ENCODE results near the gene GPLD1.

The GPLD1 gene

DNA sequence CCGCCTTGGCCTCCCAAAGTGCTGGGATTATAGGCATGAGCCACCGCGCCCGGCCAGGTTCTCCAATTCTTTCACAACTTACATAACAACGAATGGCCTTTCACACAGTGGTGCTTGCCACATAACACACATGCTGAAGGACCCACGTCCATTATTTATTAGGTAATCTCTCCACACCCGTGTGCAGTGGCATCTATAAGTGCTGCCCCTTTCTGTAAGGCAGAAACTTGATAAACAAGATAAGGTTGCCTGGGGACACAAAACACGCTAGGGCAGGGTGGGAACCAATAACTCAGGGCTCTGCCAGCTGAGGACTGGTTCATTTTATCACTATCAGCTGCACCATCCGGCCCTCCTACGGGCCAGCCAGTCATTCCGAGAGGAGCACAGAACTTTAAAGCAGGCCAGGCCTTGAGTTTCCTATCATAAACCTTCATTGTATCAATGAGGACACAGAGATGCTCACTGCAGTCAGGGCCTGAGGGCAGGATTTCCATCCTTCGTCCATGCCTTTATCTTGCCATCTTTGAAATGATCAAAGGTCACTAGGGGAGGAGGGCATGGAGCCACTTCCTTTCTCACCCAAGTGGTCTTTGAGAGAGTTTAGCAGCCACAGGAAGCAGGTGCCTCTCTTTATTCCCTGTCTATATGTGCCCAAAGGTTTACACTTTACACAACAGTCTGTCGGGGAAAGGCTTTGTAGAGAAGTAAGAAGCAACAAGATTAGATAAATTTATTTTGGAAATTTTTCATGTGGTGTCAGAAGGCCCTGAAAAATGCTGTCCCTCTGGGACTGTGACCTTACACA lies 37.6 kb downstream of the GPLD1 start:
- Histone ChIP-seq H3K4me3 (ENCODE audit: low read length) (no peak overlapping the region), H3K9ac (ENCODE audit: low read length) (no peak overlapping the region), H3K36me3 (ENCODE audit: control insufficient read depth, low read depth, low read length) (no peaks in the 10 kb centered on the region), H3K27ac (ENCODE audit: low read length) (no peak overlapping the region), H3K4me1 (ENCODE audit: control insufficient read depth, low read depth, low read length) (no peaks in the 10 kb centered on the region), H3K27me3 (ENCODE audit: control insufficient read depth, insufficient read depth, low read length) (no peaks in the 10 kb centered on the region), H3K9me3 (ENCODE audit: control insufficient read depth, low read depth, low read length) (no peaks in the 10 kb centered on the region)

DNA sequence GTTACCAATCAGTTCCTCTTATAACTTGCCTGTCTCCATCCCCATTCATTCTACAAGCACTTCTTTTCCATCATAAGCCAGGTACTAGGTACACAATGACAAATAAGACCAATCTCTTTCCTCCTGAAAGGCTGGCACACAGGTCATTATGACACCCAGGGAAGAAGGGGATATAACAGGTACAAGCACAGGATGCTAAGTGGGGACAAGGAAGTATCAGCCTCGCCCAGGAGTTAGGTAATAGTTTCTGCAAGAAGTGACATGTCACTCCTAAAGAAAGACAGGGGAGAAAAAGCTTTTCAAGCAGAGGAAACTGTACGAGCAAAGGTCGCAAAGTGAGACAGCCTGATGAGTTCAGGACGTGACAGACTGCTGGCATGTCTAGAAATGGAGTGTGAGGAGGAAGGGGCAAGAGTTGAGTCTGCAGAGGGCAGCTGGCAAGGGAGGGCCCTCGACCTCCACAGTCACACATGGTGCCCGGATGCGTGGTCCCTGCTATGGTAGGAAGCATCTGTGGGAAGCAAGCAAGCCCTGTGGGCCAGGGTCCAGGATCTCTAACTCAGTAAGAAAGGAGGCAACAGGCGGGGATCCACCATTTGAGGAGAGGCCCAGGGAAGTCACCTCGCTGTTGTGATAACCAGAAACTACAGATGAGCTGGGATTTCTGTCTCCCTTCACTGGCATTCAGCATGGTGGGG lies 40.4 kb downstream of the GPLD1 start:
- Histone ChIP-seq H3K27me3 (ENCODE audit: control insufficient read depth, insufficient read depth, low read length) (no peaks in the 10 kb centered on the region), H3K9ac (ENCODE audit: low read length) (no peak overlapping the region), H3K9me3 (ENCODE audit: control insufficient read depth, low read depth, low read length) (no peaks in the 10 kb centered on the region), H3K36me3 (ENCODE audit: control insufficient read depth, low read depth, low read length) (no peaks in the 10 kb centered on the region), H3K4me3 (ENCODE audit: low read length) (no peak overlapping the region), H3K4me1 (ENCODE audit: control insufficient read depth, low read depth, low read length) (no peaks in the 10 kb centered on the region), H3K27ac (ENCODE audit: low read length) (no peak overlapping the region)

DNA sequence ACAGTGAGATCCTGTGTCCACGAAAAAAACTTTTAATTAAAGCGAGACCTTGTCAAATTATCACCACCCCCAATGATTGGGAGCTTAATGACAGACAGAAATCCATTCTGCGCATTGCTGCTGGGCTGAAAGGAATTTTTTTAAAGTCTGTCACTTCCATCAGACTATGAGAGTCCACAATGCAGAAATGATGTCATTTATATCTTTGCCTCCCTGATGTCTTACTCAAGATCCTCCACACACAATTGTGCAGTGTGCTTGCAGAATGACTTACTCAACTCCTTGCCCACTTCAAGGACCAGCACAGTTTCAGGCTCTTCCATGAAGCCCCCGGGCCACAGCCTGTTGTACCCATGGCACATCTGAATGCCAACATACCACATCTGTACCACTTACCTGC lies 41.0 kb downstream of the GPLD1 start:
- H3K9ac ChIP-seq (ENCODE audit: low read length): no peak overlapping the region
- H3K27ac ChIP-seq (ENCODE audit: low read length): no peak overlapping the region
- H3K27me3 ChIP-seq (ENCODE audit: control insufficient read depth, insufficient read depth, low read length): no peaks in the 10 kb centered on the region
- no peaks in the 10 kb centered on the region for H3K9me3 ChIP-seq (ENCODE audit: control insufficient read depth, low read depth, low read length)
- H3K4me3 ChIP-seq (ENCODE audit: low read length): no peak overlapping the region
- no peaks in the 10 kb centered on the region for H3K36me3 ChIP-seq (ENCODE audit: control insufficient read depth, low read depth, low read length)
- H3K4me1 ChIP-seq (ENCODE audit: control insufficient read depth, low read depth, low read length): no peaks in the 10 kb centered on the region

DNA sequence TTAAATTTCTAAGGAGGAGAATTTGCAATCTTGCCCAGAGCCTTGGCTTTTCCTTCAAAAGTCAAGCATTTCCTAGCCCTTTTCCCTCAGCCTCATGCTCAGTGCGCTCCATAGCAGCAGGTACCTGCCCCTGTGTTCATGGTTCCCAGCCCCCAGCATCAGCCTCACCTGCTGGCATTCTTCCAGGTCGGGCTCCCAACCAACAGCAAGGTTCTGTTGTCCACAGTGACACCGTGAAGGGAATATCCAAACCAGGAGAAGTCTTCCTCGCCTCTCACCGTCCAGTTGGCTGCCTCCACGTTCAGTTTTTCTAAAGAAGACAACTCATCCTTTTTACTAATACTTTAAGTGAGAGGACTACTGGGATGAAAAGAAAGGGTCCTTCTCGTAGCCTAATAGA lies 42.7 kb downstream of the GPLD1 start:
- Histone ChIP-seq H3K9ac (ENCODE audit: low read length) (no peak overlapping the region), H3K27ac (ENCODE audit: low read length) (no peak overlapping the region), H3K27me3 (ENCODE audit: control insufficient read depth, insufficient read depth, low read length) (no peaks in the 10 kb centered on the region), H3K4me1 (ENCODE audit: control insufficient read depth, low read depth, low read length) (no peaks in the 10 kb centered on the region), H3K4me3 (ENCODE audit: low read length) (no peak overlapping the region), H3K36me3 (ENCODE audit: control insufficient read depth, low read depth, low read length) (no peaks in the 10 kb centered on the region), H3K9me3 (ENCODE audit: control insufficient read depth, low read depth, low read length) (no peaks in the 10 kb centered on the region)

DNA sequence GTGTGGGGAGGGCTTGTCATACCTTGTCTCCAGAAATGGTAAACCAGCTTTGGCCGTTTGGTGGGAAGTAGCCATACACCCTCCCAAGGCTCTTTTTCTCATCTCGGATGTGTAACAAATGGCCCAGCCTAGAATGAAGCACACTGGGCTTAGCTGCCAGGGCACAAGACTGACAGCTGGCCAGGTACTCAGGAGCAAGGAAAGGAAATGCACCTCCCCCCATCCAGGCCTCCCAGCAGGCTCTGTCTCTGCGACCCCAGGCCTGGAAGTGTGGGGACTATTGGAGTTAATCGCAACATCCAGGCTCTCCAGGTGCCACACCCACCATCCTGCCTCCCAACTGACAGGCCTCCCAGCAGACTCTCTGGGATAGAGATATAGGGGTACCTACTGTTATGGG lies 43.7 kb downstream of the GPLD1 start:
- no peak overlapping the region for H3K4me3 ChIP-seq (ENCODE audit: low read length)
- no peaks in the 10 kb centered on the region for H3K4me1 ChIP-seq (ENCODE audit: control insufficient read depth, low read depth, low read length)
- H3K9ac ChIP-seq (ENCODE audit: low read length): no peak overlapping the region
- no peaks in the 10 kb centered on the region for H3K36me3 ChIP-seq (ENCODE audit: control insufficient read depth, low read depth, low read length)
- H3K27me3 ChIP-seq (ENCODE audit: control insufficient read depth, insufficient read depth, low read length): no peaks in the 10 kb centered on the region
- H3K9me3 ChIP-seq (ENCODE audit: control insufficient read depth, low read depth, low read length): no peaks in the 10 kb centered on the region
- H3K27ac ChIP-seq (ENCODE audit: low read length): no peak overlapping the region

DNA sequence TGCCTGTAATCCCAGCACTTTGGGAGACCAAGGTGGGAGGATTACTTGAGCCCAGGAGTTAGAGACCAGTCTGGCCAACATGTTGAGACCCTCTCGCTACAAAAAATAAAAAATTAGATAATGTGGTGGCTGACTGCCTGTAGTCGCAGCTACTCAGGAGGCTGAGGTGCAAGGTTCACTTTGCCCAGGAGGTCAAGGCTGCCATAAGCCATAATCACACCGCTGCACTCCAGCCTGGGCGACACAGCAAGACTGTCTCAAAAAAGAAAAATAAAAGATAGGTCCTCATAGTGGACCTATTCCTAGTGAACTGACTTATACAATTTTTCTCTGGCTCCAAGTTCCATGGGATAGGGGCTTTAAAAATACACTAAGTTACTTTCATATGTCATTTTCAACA lies 44.8 kb downstream of the GPLD1 start:
- H3K27ac ChIP-seq (ENCODE audit: low read length): no peak overlapping the region
- no peaks in the 10 kb centered on the region for H3K9me3 ChIP-seq (ENCODE audit: control insufficient read depth, low read depth, low read length)
- no peak overlapping the region for H3K4me3 ChIP-seq (ENCODE audit: low read length)
- no peaks in the 10 kb centered on the region for H3K36me3 ChIP-seq (ENCODE audit: control insufficient read depth, low read depth, low read length)
- H3K9ac ChIP-seq (ENCODE audit: low read length): no peak overlapping the region
- no peaks in the 10 kb centered on the region for H3K27me3 ChIP-seq (ENCODE audit: control insufficient read depth, insufficient read depth, low read length)
- no peaks in the 10 kb centered on the region for H3K4me1 ChIP-seq (ENCODE audit: control insufficient read depth, low read depth, low read length)

DNA sequence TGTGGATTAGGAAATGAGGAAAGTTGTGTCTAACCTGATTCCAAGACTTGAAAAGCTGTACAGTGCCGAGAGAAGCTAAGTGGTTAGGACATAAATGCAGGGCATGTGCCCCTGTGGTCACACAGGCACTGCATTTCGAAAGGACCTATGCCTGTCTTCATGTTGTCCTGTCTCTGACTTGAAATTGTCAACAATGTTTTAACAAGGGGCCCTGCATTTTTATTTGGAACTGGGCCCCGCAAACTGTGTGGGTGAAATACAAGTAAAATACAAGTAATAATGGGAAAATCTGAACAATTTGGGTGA lies 47.8 kb downstream of the GPLD1 start:
- Histone ChIP-seq H3K27me3 (ENCODE audit: control insufficient read depth, insufficient read depth, low read length) (no peaks in the 10 kb centered on the region), H3K9ac (ENCODE audit: low read length) (no peak overlapping the region), H3K36me3 (ENCODE audit: control insufficient read depth, low read depth, low read length) (no peaks in the 10 kb centered on the region), H3K4me3 (ENCODE audit: low read length) (no peak overlapping the region), H3K9me3 (ENCODE audit: control insufficient read depth, low read depth, low read length) (no peaks in the 10 kb centered on the region), H3K27ac (ENCODE audit: low read length) (no peak overlapping the region), H3K4me1 (ENCODE audit: control insufficient read depth, low read depth, low read length) (no peaks in the 10 kb centered on the region)

DNA sequence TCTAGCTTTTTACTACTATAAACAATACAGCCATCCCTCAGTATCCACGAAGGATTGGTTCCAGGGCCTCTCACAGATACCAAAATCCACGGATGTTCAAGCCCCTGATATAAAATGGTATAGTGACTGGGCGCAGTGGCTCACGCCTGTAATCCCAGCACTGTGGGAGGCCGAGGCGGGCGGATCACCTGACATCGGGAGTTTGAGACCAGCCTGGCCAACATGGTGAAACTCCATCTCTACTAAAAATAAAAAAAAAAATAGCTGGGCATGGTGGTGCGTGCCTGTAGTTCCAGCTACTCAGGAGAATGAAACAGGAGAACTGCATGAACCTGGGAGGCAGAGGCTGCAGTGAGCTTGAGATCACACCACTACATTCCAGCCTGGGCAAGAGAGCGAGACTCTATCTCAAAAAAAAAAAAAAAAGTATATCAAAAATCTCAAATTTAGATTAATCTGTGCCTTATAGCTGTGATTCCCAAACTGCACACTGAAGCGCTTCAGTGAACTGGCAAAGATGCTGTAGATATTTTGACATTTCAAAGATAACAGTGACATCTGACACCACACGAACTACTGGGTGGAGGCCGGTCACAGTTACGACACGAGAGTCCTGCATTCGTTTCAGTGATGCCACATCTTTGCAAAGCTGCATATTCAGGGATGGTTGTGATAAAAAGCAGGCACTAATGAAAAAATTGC lies 48.3 kb downstream of the GPLD1 start:
- Histone ChIP-seq H3K27me3 (ENCODE audit: control insufficient read depth, insufficient read depth, low read length) (no peaks in the 10 kb centered on the region), H3K27ac (ENCODE audit: low read length) (no peak overlapping the region), H3K36me3 (ENCODE audit: control insufficient read depth, low read depth, low read length) (no peaks in the 10 kb centered on the region), H3K9ac (ENCODE audit: low read length) (no peak overlapping the region), H3K9me3 (ENCODE audit: control insufficient read depth, low read depth, low read length) (no peaks in the 10 kb centered on the region), H3K4me1 (ENCODE audit: control insufficient read depth, low read depth, low read length) (no peaks in the 10 kb centered on the region), H3K4me3 (ENCODE audit: low read length) (no peak overlapping the region)

DNA sequence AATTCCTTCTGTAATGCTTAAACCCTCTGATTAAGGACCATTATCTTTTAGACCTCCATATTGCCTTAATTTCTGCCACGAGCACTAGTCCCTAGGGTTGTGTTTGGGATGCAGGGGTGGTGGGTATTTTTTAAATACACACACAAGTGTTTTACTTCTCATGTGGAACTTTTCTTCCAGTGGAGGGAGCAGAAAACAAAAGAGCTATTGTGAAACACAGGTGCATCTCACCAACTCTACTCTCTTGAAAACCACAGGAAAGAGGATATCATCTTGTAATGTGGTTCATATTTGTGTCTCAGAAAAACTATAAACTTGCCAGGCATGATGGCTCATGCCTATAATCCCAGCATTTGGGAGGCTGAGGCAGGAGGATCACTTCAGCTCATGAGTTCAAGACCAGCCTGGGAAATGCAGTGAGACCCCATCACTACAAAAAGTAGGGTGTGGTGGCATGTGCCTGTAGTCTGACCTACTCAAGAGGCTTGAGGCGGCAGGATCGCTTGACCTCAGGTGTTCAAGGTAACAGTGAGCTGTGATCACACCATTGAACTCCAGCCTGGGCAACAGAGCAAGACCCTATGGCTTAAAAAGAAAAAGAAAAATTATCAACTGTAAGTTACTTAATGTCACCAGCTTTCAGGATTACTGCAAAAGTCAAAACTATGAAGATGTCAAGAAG lies 49.4 kb downstream of the GPLD1 start:
- Histone ChIP-seq H3K9ac (ENCODE audit: low read length) (no peak overlapping the region), H3K27ac (ENCODE audit: low read length) (no peak overlapping the region), H3K4me1 (ENCODE audit: control insufficient read depth, low read depth, low read length) (no peaks in the 10 kb centered on the region), H3K27me3 (ENCODE audit: control insufficient read depth, insufficient read depth, low read length) (no peaks in the 10 kb centered on the region), H3K4me3 (ENCODE audit: low read length) (no peak overlapping the region), H3K9me3 (ENCODE audit: control insufficient read depth, low read depth, low read length) (no peaks in the 10 kb centered on the region), H3K36me3 (ENCODE audit: control insufficient read depth, low read depth, low read length) (no peaks in the 10 kb centered on the region)

DNA sequence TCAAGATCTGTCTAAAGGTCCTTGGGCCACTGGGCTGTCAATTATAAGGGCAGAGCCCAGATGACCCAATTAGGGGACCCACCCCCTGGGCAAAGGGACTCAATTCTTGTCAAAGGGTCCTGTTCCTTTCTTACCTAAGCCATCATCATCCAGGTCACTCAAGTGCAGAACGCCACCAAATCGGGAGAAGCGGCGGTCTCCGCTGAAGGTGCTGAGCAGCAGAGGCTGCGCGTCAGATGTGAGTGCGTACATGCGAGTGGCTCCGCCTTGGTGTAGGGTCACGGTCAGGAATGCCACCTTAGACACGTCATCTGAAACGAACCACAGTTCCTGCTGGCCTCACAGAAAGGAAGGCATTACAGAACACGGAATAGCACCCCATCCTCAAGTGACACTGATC lies 52.4 kb downstream of the GPLD1 start:
- H3K36me3 ChIP-seq (ENCODE audit: control insufficient read depth, low read depth, low read length): no peaks in the 10 kb centered on the region
- H3K27ac ChIP-seq (ENCODE audit: low read length): no peak overlapping the region
- no peak overlapping the region for H3K9ac ChIP-seq (ENCODE audit: low read length)

DNA sequence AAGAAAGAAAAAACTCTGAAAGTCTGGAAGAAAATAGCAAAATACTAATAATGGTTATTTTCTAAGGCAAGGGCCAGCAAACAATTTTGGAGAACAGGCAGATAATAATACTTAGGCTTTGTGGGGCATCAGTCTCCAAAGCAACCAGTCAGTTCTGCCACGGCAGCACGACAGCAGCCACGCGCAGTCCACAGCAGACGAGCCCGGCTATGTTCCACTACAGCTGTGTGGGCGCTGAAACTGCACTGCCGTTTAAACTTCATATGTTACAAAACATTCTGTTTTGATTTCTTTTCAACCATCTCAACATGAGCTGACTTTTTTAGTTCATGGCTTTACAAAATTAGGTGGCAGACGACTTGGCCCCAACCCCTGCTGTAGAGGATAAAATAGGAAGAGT lies 56.8 kb downstream of the GPLD1 start:
- Histone ChIP-seq H3K4me1 (ENCODE audit: control insufficient read depth, low read depth, low read length) (no peaks in the 10 kb centered on the region), H3K4me3 (ENCODE audit: low read length) (no peak overlapping the region), H3K27me3 (ENCODE audit: control insufficient read depth, insufficient read depth, low read length) (no peaks in the 10 kb centered on the region), H3K9ac (ENCODE audit: low read length) (no peak overlapping the region), H3K27ac (ENCODE audit: low read length) (no peak overlapping the region), H3K9me3 (ENCODE audit: control insufficient read depth, low read depth, low read length) (no peaks in the 10 kb centered on the region), H3K36me3 (ENCODE audit: control insufficient read depth, low read depth, low read length) (peaks cover 4% of the 10 kb centered on the region)

More for the DNA sequence above, 52.4 kb downstream of the GPLD1 start:
- Histone ChIP-seq H3K4me1 (ENCODE audit: control insufficient read depth, low read depth, low read length) (no peaks in the 10 kb centered on the region), H3K27me3 (ENCODE audit: control insufficient read depth, insufficient read depth, low read length) (no peaks in the 10 kb centered on the region), H3K9me3 (ENCODE audit: control insufficient read depth, low read depth, low read length) (no peaks in the 10 kb centered on the region), H3K4me3 (ENCODE audit: low read length) (no peak overlapping the region)

Data from iPS-18a (cell line).